HEK293T (cell line): ENCODE data around the gene DUS1L.

ENCODE experiments used
- CTCF ChIA-PET: fragments of 350-600 bp; formaldehyde crosslinking; extraction: SDS; loops from one replicate; lab custom pipeline; 2021; ENCODE audit warnings: antibody characterized with exemption, inconsistent platforms; lab: Yijun Ruan, JAX
- POLR2A ChIA-PET: fragments of 350-600 bp; formaldehyde crosslinking; extraction: SDS; loops from one replicate; lab custom pipeline; 2020; ENCODE audit warnings: antibody characterized with exemption, inconsistent platforms; lab: Yijun Ruan, JAX
- DNase-seq: peaks from one replicate; pipeline ENCODE4 v3.0.0; 2012; ENCODE audit warnings: mixed read lengths; ENCODE audit errors: extremely low spot score
- ARNT ChIP-seq: fragments of 450-650 bp; IDR thresholded peaks from 2 replicates; pipeline ENCODE4 v1.6.1; 2017; ENCODE audit warnings: mild to moderate bottlenecking
- BHLHE40 ChIP-seq: fragments of 450-650 bp; IDR thresholded peaks from 2 replicates; pipeline ENCODE4 v1.6.1; 2016; ENCODE audit warnings: mild to moderate bottlenecking, moderate library complexity, borderline replicate concordance
- CTBP1 ChIP-seq: fragments of 450-650 bp; IDR thresholded peaks from 2 replicates; pipeline ENCODE4 v1.6.1; 2016; ENCODE audit warnings: borderline replicate concordance
- ELF4 ChIP-seq: fragments of 450-650 bp; IDR thresholded peaks from 2 replicates; pipeline ENCODE4 v1.6.1; 2017; ENCODE audit warnings: antibody characterized with exemption
- FOXA1 ChIP-seq: fragments of 450-650 bp; IDR thresholded peaks from 2 replicates; pipeline ENCODE4 v1.6.1; 2016; ENCODE audit warnings: mild to moderate bottlenecking
- FOXK2 ChIP-seq: fragments of 450-650 bp; IDR thresholded peaks from 2 replicates; pipeline ENCODE4 v1.6.1; 2016; ENCODE audit warnings: mild to moderate bottlenecking
- FOXM1 ChIP-seq: fragments of 450-650 bp; IDR thresholded peaks from 2 replicates; pipeline ENCODE4 v1.6.1; 2017; ENCODE audit warnings: mild to moderate bottlenecking, borderline replicate concordance
- HDGF ChIP-seq: fragments of 450-650 bp; IDR thresholded peaks from 2 replicates; pipeline ENCODE4 v1.6.1; 2017; ENCODE audit warnings: antibody characterized with exemption, borderline replicate concordance
- L3MBTL2 ChIP-seq: fragments of 450-650 bp; conservative IDR thresholded peaks from 2 replicates; pipeline ENCODE4 v1.6.1; 2016; ENCODE audit warnings: mild to moderate bottlenecking
- LEF1 ChIP-seq: fragments of 450-650 bp; IDR thresholded peaks from 2 replicates; pipeline ENCODE4 v1.6.1; 2017; ENCODE audit warnings: mild to moderate bottlenecking, borderline replicate concordance
- NFRKB ChIP-seq: fragments of 450-650 bp; IDR thresholded peaks from 2 replicates; pipeline ENCODE4 v1.6.1; 2016; ENCODE audit warnings: mild to moderate bottlenecking, moderate library complexity
- SP1 ChIP-seq: fragments of 450-650 bp; IDR thresholded peaks from 2 replicates; pipeline ENCODE4 v1.6.1; 2017
- SUZ12 ChIP-seq: fragments of 450-650 bp; IDR thresholded peaks from 2 replicates; pipeline ENCODE4 v1.6.1; 2016; ENCODE audit warnings: mild to moderate bottlenecking
- TARDBP ChIP-seq: fragments of 450-650 bp; IDR thresholded peaks from 2 replicates; pipeline ENCODE4 v1.6.1; 2016
- ZNF384 ChIP-seq: fragments of 450-650 bp; IDR thresholded peaks from 2 replicates; pipeline ENCODE4 v1.6.1; 2016
- TF ChIP-seq, protein P1 (sequence below): fragments of 450-650 bp; IDR thresholded peaks from 2 replicates; pipeline ENCODE4 v1.6.1; 2016

DUS1L gene

DNA sequence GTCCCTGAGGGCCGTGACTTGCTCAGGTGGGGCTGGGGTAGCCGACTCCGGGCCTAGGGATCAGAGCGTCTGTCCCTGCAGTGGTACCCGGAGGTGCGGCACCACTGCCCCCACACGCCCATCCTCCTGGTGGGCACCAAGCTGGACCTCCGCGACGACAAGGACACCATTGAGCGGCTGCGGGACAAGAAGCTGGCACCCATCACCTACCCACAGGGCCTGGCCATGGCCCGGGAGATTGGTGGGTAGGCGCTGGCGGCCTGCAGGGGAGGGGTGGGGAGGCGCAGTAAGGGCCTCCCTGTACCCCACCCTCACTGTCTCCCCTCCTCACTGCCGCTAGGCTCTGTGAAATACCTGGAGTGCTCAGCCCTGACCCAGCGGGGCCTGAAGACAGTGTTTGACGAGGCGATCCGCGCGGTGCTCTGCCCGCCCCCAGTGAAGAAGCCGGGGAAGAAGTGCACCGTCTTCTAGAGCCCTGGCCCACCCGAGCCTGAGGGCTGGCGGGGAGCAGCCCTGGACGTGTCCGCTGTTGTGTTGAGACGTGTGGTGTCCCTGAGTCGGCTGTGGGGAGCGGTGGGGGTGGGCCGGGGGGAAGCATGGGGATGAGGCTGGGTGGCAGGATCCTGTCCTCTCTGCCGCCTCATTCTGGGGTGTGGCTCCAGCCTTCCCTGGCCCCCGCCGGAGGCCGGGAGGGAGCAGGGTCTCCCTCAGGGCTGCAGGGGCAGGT lies 32.1 kb downstream of the DUS1L start:
- POLR2A ChIA-PET: interaction anchor here (1.1 to 3.8 kb wide), 5 partner anchors 8 to 68 kb away, joined by 3 to 34 read pairs (median 7); partner anchors contain the start of gene FASN
- DNase-seq: no peak
- TF ChIP-seq ELF4: no peak
- no peak for TF ChIP-seq CTBP1
- TF ChIP-seq, protein P1, sequence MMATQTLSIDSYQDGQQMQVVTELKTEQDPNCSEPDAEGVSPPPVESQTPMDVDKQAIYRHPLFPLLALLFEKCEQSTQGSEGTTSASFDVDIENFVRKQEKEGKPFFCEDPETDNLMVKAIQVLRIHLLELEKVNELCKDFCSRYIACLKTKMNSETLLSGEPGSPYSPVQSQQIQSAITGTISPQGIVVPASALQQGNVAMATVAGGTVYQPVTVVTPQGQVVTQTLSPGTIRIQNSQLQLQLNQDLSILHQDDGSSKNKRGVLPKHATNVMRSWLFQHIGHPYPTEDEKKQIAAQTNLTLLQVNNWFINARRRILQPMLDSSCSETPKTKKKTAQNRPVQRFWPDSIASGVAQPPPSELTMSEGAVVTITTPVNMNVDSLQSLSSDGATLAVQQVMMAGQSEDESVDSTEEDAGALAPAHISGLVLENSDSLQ: no peak
- TF ChIP-seq LEF1: no peak
- no peak for TF ChIP-seq TARDBP
- TF ChIP-seq BHLHE40: no peak
- TF ChIP-seq SUZ12: no peak
- TF ChIP-seq SP1: no peak
- TF ChIP-seq FOXA1: no peak
- CTCF ChIA-PET: no interaction called here

DNA sequence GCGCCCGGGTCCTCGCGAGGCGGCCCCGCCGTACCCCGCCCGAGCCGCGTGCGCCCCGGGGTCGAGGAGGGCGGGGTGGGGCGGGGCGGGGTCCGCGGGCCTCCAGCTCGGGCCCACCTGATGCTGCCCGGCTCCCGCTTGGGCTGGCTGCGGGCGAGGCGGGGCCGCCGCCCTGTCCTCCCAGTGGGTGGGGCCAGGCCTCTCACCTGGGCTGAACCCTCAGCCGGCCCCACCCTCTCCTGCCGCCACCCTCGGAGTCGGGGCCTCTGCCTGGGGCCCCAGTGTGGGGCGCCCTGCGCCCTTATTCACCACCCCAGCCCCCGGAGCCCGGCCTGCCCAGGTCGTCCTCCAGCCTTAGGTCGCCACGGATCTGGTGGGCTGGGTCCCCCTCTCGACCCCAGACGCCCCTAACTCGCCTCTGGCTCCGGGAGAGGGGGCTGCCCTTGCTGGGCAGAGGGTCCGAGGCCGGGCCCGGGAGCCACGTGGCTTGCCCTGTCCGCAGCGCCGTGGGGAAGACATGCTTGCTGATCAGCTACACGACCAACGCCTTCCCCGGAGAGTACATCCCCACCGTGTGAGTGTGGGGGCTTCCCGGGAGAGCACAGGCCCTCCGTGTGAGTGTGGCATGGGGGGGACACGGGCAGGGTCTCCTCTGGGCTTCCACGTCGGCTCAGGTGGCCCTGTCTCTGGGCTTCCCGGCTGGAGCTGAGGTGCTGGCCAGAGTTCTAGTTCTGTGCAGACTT lies 33.5 kb downstream of the DUS1L start:
- CTCF ChIA-PET: interaction anchor here (1.3 kb wide), 1 partner anchor 11 kb away, joined by 4 read pairs; no protein-coding TSS in a partner anchor
- DNase-seq: peak; percentile 47
- TF ChIP-seq SP1 (no peak), L3MBTL2 (peak; percentile 56)
- POLR2A ChIA-PET: interaction anchor here (0.9 to 3.8 kb wide), 9 partner anchors 9 to 73 kb away, joined by 3 to 34 read pairs (median 4); partner anchors contain the start of genes CENPX, FASN and LRRC45

DNA sequence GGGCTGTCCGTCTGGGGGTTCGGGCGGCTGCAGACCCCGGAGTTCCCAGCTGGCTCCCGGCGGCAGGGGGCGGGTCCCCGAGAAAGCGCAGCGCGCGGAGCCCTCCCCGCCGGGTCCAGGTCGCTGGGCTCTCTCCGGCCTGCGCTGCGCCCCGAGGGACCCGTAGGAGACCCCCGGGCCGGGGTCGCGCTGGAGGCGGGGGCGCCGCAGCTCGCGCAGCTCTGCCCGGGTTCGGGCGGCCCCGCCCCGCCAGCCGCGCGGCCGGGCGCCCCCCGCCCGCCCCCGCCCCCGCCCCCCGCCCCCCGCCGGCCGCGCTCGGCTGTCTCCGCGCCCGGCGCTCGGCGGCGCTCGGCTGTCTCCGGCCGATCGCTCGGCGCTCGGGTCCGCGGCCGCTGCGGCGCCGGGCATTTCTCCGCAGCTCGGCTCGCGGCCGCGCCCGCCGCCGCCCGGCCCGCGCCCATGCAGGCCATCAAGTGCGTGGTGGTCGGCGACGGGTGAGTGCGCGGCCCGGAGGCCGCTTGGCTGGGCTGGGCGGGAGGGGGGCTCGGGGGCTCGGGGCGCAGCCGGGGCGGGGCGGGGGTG lies 34.2 kb downstream of the DUS1L start, which contains the start of gene RAC3:
Gene RAC3 (plus strand): TSS at position 376 of the 582 bp plus-strand sequence. CDS start 84 bp downstream, at position 460.
- peak; percentile 78 for DNase-seq
- CTCF ChIA-PET: interaction anchor here (1.2 to 1.3 kb wide), 2 partner anchors 10 to 71 kb away, joined by 3 to 4 read pairs; no protein-coding TSS in a partner anchor
- TF ChIP-seq ELF4 (no peak), SUZ12 (no peak), FOXA1 (no peak), ZNF384 (no peak), HDGF (no peak), ARNT (no peak)
- POLR2A ChIA-PET: interaction anchor here (0.6 to 3.8 kb wide), 12 partner anchors 9 to 124 kb away, joined by 3 to 34 read pairs (median 4); partner anchors contain the start of genes CENPX, FASN and LRRC45

DNA sequence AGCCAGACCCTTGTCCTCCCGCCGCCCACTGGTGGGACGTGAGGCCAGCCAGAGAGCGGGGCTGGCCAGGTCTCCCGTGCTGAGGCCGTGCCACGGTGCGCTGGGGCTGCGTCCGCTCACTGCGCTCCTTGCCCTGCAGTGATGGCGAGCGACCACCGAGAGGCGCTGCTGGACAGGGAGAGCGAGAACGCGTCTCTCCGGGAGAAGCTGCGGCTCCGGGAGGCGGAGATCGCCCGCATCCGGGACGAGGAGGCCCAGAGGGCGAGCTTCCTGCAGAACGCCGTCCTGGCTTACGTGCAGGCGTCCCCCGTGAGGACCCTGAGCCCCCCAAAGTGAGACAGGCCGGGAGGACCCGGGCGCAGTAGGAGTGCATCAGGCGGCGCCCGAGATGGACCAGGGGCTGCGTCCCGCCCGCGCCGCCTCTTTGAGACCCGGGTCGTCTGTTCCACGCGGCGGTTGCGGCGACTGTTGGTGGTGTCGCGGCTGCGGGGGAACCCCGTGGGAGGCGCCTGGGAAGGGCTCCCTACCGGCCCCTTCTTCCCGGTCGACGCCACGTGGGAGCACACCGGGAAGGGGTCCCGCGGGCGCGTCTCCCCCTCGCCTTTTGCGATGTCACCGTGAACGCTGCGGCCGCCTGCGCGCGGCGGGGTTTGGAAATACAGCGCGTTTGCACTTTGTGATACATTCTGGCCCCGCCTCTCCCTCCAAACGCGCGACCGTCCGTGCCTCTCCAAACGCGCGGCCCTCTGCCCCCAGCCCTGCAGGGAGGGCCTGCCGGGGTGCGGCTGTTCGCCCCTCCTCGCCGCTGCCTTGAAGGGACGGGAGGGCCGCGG lies 34.9 kb downstream of the DUS1L start:
- POLR2A ChIA-PET: interaction anchor here (0.6 to 3.8 kb wide), 14 partner anchors 8 to 124 kb away, joined by 3 to 34 read pairs (median 3); partner anchors contain the start of genes CENPX, DUS1L, FASN and LRRC45
- TF ChIP-seq FOXM1: no peak
- no peak for TF ChIP-seq FOXA1
- no peak for TF ChIP-seq SUZ12
- TF ChIP-seq NFRKB: no peak
- TF ChIP-seq LEF1: no peak; the same call in 1 of the 2 replicates
- TF ChIP-seq ARNT: no peak
- peak; percentile 54; the same call in 1 of the 2 replicates for TF ChIP-seq L3MBTL2
- TF ChIP-seq, protein P1: no peak
- TF ChIP-seq TARDBP: no peak
- no peak for TF ChIP-seq FOXK2
- 0 out of 2 replicates have a peak, but pooled peaks have one; percentile 48 for TF ChIP-seq HDGF
- peak; percentile 29; the same call in 1 of the 2 replicates for TF ChIP-seq CTBP1
- no peak for TF ChIP-seq BHLHE40
- TF ChIP-seq SP1: no peak
- no peak for TF ChIP-seq ZNF384
- no peak for TF ChIP-seq ELF4
- CTCF ChIA-PET: interaction anchor here (0.6 to 2.2 kb wide), 18 partner anchors 9 to 1156 kb away, joined by 3 to 13 read pairs (median 4); no protein-coding TSS in a partner anchor
- DNase-seq: peak; percentile 88

DNA sequence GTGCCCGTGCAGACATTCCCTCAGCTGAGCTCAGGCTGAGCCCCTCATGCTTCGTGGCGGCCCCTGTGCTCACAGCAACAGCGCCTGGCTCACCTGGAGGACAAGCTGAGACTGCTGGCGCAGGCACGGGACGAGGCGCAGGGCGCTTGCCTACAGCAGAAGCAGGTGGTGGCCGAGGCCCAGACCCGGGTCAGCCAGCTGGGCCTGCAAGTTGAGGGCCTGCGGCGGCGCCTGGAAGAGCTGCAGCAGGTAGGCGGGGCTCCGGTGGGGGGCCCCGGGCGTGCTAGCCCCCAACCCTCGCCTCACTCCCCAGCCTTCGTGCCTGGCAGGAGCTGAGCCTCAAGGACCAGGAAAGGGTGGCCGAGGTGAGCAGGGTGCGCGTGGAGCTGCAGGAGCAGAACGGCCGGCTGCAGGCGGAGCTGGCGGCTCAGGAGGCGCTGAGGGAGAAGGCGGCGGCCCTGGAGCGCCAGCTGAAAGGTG lies 35.6 kb downstream of the DUS1L start:
- ChIA-PET POLR2A (interaction anchor here (0.7 to 3.8 kb wide), 10 partner anchors 7 to 125 kb away, joined by 3 to 34 read pairs (median 3); partner anchors contain the start of genes DCXR, DUS1L and FASN), CTCF (interaction anchor here (0.6 to 2.2 kb wide), 10 partner anchors 9 to 124 kb away, joined by 3 to 13 read pairs (median 4); no protein-coding TSS in a partner anchor)
- DNase-seq: no peak
- TF ChIP-seq ARNT: no peak
- no peak for TF ChIP-seq FOXA1
